HG03457 (cell line): ENCODE measurements around the gene TAL2.
"Not testable (repeated sequence)": the region's sequence is repeated elsewhere in the genome, so short reads cannot be mapped to it uniquely, and the experiment has no call there.

ENCODE experiments used
- ATAC-seq: cut with Tn5 transposase; IDR thresholded peaks from one replicate; pipeline ENCODE4 v1.9.1; 2021; ENCODE audit warnings: moderate number of reproducible peaks; ENCODE audit not compliant: unreplicated experiment

TAL2 gene

DNA sequence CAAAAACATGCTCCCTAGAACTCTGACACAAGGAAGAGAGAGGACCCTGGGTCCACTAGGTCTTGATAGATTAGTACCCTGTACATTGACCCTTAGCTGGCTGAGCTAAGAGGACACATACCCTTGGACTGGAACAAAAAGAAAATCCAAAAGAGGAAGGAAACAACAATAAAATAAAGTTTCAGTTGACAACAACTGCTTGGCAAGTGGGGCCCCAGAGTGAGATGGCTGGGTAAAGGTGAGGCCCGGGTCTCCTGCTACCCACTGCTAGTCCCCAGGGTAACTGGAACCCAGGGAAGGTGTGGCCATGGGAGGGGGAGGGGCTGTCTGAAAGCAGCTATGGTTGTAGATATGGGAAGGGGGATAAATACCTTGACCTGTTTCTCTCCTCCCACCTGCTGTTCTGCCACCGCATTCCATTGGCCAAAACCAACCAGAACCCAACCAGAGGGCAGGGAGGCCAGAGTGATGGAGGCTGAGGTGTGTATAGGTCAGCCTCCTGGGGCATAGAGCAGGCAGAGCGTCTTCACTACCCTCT is 11.7 kb downstream of the TAL2 start:
- no peak for ATAC-seq

DNA sequence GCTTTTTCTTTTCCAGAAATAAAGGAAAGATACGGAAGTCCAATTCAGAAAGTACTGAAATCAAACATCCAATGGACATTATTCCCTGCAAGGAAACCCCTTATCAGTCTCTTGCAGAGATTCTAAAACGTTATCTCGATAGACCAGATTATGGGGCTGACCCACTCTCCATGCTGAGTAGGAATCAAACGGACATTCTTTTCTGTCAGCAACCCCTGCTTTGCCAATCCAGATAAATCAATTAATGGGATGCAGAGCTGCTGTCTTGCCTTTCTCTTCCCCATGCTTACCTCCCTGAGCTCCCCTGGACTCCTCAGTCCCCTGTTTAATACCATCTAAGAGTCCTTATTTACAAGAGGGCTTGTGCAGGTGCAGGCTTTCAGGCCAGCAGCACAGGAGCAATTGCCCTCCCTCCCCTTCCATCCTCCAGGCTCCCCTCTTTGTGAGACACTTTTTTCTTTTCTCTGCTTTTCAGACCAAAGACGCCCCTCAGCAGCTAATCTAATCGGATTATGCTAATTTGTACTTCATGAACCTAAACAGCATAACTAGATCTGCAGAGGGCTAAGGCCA is 14.2 kb downstream of the TAL2 start:
- no peak for ATAC-seq

DNA sequence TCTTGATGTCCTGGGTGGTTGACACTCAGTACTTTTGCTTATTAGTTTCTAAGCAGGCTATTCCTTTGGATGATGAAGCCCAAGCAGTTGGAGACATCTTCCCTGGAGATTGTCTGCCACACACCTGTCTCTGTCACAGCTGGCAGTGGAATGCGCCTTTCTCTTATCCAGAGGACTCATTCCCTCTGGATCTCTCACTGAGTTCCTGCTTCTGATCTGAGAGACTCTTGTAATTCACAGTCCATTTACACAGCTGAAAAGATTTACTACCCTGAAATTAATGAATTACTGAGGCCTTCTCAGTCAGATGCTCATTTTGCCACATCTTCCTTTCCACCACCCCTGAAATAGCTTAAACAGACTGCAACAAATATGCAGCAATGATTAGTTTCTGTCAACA is 15.9 kb downstream of the TAL2 start:
- no peak for ATAC-seq

DNA sequence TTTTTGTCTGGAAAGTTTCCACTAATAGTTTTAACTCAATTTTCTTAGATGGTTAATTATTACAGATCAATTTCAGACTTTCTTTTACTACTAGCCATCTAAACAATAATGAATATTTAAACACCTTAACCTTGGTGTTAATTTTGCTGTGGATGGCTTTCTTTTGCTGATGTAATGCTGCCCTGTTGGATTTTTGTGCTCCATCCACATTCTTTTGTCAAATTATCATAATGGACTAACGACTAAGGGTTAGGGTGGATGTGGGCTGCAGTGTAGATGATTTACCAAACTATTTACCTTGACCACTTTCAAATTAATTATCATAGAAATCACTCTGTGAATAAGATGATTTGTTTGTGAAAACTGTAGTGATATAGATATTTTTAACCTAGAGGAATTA is 16.5 kb downstream of the TAL2 start:
- no peak for ATAC-seq

DNA sequence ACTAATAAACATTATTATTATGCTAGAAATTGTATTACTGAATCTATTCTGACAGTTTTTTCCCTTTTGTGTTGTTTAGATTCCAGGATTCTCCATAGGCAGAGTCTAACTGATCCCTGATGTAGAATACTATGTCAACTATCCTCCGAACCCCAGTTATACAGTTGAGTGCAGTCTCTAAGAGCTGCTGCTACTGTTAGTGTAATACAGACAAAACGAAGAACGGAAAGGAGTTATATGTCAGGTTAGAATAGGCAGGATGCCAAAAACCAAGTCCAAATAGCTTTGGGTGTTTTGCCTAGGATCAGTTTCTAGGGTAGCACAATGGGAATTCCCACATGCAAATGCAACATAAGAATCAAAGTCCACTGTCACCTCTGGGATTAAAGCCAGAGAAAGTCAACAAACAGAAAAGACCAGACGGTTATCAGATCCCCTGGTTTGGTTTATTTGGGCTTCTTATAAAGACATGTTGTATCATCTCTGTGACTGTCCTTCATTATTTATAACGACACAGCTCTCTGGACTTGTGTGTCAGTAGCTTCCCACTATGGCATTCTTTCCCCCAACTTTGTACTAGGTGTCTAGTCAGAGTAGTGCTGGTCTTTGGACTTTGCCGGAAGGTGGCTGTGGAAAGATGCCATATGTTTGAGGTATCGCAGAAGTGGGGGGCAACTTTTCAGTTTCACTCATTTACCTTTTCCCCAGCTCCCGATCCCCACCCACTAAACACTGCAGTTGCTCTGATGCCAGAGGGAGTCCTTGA is 17.2 kb downstream of the TAL2 start:
- ATAC-seq: no peak

DNA sequence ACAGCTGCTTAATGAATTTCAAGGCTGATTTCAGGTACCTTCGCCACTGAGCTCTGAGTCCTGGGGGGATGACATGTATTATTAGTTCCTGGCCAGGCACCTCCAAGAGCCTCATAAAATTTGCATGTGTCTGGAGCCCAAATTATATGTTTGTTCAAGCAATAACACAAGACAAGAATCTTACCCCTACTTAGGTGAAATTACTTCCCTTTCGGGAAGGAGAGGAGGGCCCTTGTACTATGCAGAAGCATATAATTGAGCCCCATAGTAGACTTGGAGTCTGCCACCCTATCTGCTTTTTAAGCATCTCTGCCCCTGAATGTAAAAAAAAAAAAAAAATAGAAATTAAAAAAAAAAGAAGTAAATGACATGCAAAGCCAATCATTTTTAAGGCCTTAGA is 19.1 kb downstream of the TAL2 start:
- no peak for ATAC-seq

DNA sequence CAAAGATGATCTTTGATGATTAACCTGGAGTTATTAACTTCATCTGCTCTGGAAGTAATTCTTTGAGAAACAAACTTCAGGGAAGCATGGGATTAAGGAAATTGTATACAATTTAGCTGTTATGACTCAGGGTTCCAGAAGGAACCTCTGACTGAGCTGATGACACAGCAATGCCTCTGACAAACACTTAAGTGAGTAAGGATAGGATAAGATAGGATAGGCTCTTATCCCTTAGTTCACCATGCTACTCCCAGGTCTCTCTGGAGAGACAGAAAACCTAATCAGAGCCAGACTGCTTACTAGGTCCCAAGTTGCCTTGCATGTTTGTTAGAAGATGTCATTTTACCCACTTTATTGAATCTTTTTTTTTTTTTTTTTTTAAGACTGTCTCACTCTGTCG is 19.5 kb downstream of the TAL2 start:
- ATAC-seq: no peak

DNA sequence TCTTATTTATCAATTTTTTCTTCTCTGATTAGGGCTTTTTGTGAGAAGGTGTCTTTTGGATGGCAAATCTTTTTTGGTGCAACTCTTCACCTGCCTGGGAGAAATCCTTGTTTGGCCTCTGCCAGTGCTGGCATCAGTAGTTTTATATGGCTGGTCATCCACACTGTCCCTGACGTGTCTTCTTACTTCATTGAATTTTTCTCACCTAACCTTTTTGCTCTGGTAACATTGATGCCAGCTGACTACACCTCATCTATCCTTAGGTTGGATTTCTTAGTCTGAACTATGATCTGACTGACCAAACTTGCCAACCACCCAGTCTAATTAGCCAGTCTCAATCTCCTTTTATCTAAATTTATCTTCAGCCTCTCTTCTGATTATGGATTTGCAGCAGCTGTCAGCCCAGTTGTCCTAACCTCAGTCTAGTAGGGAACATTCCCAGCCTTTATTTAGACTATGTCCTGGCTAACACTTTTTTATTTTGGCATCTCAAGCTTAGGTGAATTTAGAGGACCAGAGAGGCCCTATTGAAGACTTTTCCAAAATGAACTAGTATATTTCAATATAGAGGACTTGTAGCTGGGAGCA is 21.5 kb downstream of the TAL2 start:
- no peak for ATAC-seq

DNA sequence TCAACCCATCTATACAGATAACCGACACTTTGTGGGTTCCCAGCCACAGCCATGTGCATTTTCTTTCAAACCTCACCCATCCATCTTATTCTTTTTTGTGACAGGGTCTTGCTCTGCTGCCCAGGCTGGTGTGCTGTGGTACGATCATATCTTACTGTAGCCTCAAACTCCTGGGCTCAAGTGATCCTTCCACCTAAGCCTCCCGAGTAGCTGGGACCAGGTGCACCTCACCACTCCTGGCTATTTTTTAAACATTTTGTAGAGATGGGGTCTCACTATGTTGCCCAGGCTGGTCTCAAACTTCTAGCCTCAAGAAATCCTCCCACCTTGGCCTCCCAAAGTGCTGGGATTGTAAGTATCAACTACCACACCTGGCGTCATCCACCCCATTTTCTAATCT is 24.7 kb downstream of the TAL2 start:
- no peak for ATAC-seq

DNA sequence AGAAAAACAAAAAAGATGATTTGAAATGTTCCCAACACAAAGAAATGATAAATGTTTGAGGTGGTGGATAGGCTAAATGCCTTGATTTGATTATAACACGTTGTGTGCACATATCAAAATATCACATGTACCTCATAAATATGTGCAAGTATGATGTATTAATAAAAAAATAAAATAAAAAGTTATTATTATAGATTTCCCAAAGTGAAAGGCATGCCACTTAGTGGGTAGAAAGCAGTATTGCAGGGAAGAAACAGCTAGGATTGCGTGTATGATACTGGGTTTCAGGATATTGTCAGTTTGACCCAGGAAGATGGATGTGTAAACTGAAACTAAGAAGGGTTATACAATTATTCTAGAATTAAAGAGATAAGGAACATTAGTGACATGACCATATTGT is 28.5 kb downstream of the TAL2 start:
- no peak for ATAC-seq

DNA sequence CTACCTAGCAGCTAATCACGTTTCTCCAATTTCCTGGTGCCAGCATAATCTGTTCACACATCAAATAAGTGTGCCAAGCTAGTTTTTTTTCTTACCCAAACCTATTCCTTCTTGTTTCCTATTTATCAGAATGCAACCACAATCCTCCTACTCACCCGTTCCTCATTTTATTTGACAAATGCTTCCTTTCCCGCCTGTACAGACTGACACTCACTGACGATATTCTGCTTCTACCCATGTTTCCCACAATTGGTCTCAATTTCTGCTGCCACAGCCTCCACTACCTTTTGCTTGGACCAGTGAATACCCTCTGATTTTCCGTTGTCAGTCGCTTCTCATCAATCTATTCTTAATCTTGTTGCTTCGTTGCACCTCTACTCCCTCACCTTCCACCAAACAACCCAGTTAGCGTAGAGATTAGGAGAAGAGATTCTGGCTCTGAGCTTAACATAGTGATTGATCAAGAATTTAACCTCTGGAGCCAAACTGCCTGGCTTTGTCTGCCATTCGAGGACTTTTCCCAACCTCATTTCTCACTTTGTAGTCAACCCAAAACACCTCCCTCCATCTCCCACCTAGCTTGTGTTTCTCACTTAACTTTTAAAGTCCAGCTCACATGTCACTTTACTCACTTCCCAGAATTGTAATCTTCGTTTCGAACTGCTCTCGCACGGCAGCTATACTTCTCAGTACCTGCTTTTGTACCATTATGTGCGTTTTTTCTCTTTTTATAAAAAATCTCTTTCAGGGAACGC is 31.4 kb downstream of the TAL2 start:
- ATAC-seq: peak; percentile 26

DNA sequence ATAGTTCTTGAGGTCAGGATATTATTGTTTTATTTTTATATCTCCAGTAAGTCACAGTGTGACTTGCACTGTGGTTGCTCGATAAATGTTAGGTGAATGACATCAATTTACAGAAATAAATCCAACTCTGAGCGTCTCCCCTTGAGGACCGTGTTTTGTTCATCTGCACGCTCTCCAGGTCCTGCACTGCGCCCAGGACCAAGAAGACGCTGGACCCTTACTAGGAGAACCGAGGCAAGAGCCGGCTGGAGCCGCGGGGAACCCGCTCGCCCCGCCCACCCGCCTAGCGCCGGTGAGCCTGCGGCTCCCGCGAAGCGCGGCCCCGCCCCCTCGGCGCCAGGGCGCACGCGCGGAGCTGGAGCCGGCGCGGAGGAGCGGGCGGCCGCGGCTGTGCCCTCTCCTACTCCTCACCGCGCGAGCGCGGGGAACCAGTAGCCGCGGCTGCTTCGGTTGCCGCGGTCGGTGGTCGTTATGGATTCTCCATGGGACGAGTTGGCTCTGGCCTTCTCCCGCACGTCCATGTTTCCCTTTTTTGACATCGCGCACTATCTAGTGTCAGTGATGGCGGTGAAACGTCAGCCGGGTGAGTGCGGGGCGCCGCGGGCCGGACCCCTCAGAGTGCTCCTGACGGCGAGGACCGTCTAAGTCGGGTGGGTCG is 32.1 kb downstream of the TAL2 start, which contains the start of gene TMEM38B:
TSS of gene TMEM38B (plus strand) at position 352 of the 658 bp plus-strand sequence. CDS start at position 472, 120 bp downstream.
- ATAC-seq: peak; percentile 70

DNA sequence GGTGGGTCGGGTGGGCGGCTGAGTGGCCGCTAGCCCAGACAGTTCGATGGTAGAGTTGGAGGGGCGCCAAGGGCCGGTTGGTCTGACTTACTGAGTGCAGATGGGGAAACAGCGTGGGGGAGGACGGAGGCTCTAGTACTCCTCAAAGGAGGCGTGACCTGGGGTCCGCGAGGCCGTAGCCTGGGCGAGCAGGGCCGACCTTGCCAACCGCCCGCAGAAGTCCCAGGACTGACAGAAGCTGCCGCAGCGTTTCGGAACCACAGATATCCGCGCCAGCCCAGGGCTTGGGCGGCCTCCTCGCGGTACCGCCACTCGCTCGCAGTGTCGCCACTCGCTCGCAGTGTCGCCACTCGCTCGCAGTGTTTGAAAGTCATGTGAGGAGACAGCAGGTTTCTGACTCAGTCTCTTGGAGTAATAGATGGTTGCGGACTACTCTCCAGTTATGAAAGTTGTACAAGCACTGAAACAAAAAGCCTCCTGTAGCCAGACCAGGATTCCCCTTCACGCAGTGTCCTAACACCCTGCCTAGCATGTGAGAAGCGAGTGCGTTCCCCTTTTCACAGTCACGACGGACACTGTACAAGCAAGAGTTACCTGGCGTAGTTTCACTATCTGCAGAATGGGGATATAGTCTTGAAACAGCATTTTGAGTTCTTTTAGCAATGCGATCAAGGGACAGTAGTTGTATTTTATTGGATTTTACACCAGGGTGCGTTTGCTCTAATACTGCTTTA is 32.8 kb downstream of the TAL2 start:
- ATAC-seq: peak; percentile 45

DNA sequence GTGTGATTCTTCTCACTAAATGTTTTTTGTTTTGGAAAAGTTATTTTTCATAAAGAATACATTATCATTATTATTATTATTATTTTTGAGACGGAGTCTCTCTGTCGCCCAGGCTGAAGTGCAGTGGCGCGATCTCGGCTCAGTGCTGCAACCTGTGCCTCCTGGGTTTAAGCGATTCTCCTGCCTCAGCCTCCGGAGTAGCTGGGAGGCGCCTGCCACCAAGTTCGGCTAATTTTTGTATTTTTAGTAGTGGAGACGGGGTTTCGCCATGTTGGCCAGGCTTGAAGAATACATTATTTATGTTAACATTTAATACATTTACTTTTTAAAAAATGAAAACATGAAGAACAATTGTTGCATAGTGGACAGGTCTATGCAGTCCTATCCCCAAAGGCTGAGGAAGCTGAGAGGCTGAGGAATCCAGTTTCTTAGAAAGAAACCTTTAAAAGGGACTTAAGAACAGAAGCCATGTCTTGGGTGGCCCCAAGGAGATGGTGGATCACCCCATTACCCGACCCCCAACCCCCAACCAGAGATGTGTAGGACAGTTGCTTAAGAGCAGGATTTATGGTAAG is 34.0 kb downstream of the TAL2 start:
- no peak for ATAC-seq

DNA sequence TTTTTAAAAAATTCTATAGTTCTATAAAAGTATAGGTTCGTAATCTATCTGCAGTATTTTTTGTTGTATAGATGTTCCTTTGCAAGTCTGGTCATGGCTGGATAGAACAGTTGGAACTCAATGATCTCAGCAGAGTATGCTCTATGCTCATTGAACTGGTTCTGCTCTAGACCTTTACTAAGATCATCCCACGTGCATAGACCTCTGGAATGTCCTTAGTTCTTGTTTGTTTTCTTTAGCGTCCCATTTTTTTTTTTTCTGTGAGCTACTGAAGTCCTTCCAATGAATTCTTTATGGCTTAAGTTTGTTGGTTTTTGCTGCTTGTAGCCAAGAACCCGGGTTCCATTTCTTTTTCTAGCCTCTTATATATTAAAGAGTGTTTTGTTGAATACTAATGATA is 35.6 kb downstream of the TAL2 start:
- no peak for ATAC-seq

DNA sequence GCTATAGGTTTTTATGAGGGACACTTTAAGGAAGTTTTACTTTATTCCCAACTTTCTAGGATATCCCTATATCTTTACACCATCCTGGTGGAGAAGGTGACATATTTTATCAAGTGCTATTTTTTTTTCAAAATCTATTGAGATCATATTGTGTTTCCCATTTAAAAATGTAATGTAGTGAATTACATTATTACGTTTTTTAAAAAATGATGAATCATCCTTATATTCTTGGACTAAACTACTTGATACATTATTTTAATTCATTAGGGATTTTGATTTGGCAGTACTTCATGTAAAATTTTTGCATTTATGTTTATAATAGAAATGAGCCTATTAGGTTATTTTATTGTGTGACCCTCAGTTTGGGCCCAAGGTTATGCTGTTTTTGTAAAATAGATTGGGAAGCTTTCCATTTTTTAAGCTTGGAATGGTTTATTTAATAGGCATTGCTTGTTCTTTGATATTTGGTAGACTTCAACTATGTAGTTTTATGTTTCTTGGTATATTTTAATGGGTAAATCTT is 36.2 kb downstream of the TAL2 start:
- no peak for ATAC-seq

DNA sequence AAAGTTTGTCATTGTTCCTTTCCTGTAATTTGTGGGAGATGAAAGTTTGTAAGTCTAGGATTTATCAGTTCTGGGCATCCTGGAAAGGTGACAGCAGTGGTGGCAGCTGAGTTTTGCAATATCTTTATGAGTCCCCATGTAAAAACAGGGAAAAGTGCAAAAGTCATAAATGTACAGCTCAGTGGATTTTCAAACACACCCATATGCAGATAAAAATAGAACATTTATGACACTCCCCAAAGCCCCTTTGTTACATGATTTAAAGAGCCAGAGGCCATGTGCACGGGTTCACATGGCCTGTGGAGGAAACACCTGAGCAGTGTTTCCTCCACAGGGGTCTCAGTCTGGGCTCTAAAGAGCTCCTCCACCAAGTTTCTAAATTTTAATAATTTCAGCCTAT is 38.4 kb downstream of the TAL2 start:
- ATAC-seq: no peak

DNA sequence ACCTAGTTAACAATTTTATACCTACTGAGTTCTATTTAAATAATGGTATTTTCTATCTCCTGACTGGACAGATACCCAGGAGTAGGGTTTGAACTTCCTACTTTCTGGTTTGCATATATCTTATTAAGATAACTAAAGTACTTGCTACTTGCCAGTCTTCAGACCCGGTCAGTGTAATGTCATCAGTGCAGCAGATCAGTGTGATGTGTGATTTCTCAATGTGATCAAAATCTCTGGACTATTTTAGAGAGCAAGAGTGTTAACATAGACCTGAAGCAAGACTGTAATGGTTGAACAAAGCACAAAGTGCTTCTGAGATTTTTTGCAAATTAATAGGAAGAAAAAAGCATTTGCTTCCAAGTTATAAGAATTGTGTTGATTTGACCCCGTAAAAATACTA is 38.9 kb downstream of the TAL2 start:
- no peak for ATAC-seq

DNA sequence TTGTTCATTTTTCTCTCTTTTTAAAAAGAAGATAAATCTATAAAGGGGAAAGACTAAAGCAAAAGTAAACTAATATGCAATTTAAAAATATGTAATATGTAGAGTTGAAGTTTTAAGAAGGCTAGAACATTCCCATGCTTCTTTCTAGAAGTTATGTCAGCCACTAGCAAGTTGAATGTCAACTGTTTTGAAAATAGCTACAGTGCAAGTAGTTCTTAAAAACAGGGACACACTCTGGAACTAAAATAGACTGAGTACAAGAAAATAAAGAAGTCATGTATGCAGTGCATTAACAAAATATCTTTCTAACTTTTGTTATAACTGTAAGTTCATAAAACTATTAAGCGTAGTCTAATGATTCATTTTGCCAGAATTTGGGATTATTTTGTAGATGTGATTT is 40.0 kb downstream of the TAL2 start:
- no peak for ATAC-seq

DNA sequence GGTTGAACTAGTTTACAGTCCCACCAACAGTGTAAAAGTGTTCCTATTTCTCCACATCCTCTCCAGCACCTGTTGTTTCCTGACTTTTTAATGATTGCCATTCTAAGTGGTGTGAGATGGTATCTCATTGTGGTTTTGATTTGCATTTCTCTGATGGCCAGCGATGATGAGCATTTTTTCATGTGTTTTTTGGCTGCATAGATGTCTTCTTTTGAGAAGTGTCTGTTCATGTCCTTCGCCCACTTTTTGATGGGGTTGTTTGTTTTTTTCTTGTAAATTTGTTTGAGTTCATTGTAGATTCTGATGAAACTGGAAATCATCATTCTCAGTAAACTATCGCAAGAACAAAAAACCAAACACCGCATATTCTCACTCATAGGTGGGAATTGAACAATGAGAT is 41.4 kb downstream of the TAL2 start:
- ATAC-seq: not testable (repeated sequence)
